ENCODE data around the gene OR6C2. TPM values are rescaled to one million over a fixed set of nuclear protein-coding genes. Genes with fewer than 3 reads are reported as not detected.
"Not testable (repeated sequence)": the region's sequence is repeated elsewhere in the genome, so short reads cannot be mapped to it uniquely, and the experiment has no call there.

Gene OR6C2
- total RNA-seq, 4 donors from 2014 or later = not detected

DNA sequence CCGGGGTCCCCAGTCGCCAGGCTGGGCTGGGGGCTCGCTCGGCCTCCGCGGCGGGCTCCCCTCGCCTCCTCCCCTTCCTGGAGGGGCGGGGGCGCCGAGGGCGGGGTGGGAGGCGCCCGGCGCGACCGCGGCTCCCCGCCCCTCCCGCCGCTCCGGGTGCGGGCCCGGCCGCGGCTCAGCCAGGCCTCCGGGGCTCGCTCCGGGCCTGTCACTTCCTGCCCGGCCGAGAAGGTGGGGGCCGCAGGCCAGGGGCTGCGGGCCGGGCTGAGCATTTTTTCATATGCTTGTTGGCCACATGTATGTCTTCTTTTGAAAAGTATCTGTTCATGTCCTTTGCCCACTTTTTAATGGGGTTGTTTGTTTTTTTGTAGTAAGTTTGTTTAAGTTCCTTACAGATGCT lies 29.0 kb upstream of the OR6C2 start:
- H3K4me3 ChIP-seq; H3K36me3 ChIP-seq; H3K9me3 ChIP-seq; H3K27ac ChIP-seq; in situ Hi-C loops (cut with MboI; ENCODE audit: low sequenced_read_pairs in 4 of 4); DNase-seq; H3K27me3 ChIP-seq; ATAC-seq; H3K4me1 ChIP-seq; intact Hi-C loops (cut with DNase I; ENCODE audit: low total_unique reads): not testable (repeated sequence)

DNA sequence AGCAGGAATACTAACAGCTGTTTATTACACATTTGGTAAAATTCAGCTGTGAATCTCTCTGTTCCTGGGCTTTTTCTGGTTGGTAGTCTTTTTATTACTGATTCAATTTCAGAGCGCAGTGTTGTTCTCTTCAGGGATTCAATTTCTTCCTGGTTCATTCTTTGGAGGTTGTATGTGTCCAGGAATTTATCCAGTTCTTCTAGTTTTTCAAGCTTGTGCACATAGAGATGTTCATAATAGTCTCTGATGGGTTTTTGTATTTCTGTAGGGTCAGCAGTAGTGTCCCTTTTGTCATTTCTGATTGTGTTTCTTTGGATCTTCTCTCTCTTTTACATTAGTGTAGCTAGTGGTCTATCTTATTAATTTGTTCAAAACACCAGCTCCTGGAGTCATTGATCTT lies 26.9 kb upstream of the OR6C2 start:
- Histone ChIP-seq H3K36me3 (no peaks in the 10 kb centered on the region), H3K4me1 (no peaks in the 10 kb centered on the region), H3K27ac (no peak overlapping the region), H3K27me3 (no peaks in the 10 kb centered on the region), H3K9me3 (no peaks in the 10 kb centered on the region), H3K4me3 (no peak overlapping the region)
- in situ Hi-C loops (cut with MboI; ENCODE audit: low sequenced_read_pairs in 4 of 4) (no loop called here), intact Hi-C loops (cut with DNase I; ENCODE audit: low total_unique reads) (no loop called here)
- DNase-seq = no peak
- no peak for TF ChIP-seq POLR2A (IDR thresholded peaks at IDR 0.05)
- TF ChIP-seq, protein P1, sequence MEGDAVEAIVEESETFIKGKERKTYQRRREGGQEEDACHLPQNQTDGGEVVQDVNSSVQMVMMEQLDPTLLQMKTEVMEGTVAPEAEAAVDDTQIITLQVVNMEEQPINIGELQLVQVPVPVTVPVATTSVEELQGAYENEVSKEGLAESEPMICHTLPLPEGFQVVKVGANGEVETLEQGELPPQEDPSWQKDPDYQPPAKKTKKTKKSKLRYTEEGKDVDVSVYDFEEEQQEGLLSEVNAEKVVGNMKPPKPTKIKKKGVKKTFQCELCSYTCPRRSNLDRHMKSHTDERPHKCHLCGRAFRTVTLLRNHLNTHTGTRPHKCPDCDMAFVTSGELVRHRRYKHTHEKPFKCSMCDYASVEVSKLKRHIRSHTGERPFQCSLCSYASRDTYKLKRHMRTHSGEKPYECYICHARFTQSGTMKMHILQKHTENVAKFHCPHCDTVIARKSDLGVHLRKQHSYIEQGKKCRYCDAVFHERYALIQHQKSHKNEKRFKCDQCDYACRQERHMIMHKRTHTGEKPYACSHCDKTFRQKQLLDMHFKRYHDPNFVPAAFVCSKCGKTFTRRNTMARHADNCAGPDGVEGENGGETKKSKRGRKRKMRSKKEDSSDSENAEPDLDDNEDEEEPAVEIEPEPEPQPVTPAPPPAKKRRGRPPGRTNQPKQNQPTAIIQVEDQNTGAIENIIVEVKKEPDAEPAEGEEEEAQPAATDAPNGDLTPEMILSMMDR (IDR thresholded peaks at IDR 0.05 in 4 of 5, conservative IDR thresholded peaks at IDR 0.05 in 1 of 5) = no peak
- ATAC-seq = no peak

DNA sequence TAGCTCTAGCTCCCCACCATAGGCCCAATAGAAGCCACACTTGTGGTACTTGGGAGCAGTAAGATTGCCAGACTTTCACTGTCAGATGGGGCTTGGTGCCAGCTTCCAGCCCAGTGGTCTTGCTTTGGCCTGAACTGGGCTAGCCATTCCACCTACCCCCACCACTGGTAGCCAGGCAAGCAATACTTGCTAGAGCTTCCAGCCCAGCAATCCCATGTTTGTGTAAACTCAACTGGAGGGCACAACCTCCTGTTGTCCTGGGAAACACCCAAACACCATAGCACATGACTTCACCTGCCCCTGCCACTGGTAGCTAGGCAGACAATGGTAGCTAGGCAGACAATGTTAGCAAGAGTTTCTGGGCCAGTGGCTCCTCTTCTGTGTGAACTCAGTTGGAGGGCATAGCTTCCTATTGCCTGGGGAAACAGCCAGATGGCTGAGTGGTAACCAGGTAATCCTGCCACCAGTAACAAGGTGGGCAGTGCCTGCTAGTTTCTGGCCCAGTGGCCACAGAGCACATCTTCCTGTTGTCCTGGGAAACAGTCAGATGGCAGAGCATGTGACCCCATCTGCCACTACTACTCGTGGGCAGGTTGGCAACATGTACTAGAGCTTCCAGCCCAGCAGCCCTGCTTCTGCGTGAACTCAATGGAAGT lies 23.4 kb upstream of the OR6C2 start:
- ATAC-seq (no peak), DNase-seq (no peak)
- Histone ChIP-seq H3K36me3 (no peaks in the 10 kb centered on the region), H3K4me1 (no peaks in the 10 kb centered on the region), H3K4me3 (no peak overlapping the region), H3K9me3 (no peaks in the 10 kb centered on the region), H3K27me3 (no peaks in the 10 kb centered on the region), H3K27ac (no peak overlapping the region)
- intact Hi-C loops (cut with DNase I; ENCODE audit: low total_unique reads) (no loop called here), in situ Hi-C loops (cut with MboI; ENCODE audit: low sequenced_read_pairs in 4 of 4) (no loop called here)
- no peak for TF ChIP-seq POLR2A (IDR thresholded peaks at IDR 0.05)
- TF ChIP-seq, protein P1 (IDR thresholded peaks at IDR 0.05 in 4 of 5, conservative IDR thresholded peaks at IDR 0.05 in 1 of 5) = no peak

DNA sequence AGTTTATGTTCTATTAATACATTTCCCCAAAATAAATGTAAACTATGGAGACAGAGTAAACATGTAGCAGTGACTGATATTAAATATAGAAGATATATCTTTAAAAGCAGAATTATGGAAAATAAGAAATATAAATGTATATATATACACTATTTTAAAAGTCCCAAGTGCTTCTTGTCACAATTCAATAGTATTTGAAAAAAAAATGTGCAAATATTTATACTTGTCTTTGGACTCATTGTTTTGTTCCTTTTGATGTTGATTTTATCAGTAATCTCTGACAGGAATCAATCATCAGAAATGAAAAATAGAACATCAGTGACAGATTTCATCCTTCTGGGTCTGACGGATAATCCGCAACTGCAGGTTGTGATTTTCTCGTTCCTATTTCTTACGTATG lies 17.9 kb upstream of the OR6C2 start, which contains the start of gene OR6C76:
OR6C76 (plus strand) TSS at position 301 of the 400 bp plus-strand sequence; CDS start at position 301, 0 bp downstream.
- H3K27ac ChIP-seq = no peak within 1 kb of the TSS
- in situ Hi-C loops (cut with MboI; ENCODE audit: low sequenced_read_pairs in 4 of 4) = no loop called here
- intact Hi-C loops (cut with DNase I; ENCODE audit: low total_unique reads) = no loop called here
- no peaks in the 10 kb centered on the region for H3K9me3 ChIP-seq
- no peaks in the 10 kb centered on the region for H3K4me1 ChIP-seq
- no peak within 1 kb of the TSS for H3K4me3 ChIP-seq
- DNase-seq = no peak
- H3K36me3 ChIP-seq = no peaks in the 10 kb centered on the region
- no peak for ATAC-seq
- TF ChIP-seq, protein P1 (IDR thresholded peaks at IDR 0.05 in 4 of 5, conservative IDR thresholded peaks at IDR 0.05 in 1 of 5) = no peak
- TF ChIP-seq POLR2A (IDR thresholded peaks at IDR 0.05) = no peak
- H3K27me3 ChIP-seq = no peaks in the 10 kb centered on the region

DNA sequence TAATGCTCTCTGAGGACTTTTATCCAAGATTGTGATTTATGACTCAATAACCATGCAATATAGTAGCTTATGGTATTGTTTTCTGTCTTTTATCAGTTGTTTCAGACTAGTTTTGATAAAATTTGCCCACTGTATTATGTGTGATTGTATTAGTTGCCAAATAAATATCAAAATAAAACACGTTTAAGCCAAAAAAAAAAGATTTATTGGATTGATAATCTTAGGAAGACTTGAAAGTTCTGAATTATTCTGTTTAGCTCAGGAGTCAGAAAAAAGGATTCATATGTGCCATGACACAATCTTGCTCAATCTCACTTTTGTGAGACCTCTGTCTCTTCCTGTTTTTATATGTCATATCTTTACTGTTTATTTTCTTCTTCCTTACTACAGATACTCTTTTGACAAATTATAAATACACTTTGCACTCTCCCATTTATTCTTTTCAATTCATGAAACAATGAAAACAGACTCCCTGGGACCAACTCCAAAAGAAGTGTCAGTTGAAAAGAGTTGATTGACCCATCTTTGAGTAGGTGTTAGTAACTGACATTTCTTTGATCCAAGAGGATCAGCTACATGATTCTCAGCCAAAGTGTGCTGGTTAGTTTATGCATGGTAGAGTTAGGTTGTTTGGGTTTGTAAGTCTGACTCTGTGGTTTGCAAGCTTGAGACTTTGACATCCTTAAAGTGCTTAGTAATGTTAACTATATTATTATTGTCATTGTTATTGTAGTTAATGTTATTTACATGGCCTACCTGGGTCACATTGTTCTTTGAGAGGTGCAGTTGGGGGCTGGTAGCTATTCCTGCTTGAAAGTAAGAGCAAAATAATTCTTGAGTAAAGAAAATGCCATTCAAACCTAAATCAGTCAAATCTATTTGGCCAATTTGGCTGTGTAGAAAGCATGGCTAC lies 15.3 kb upstream of the OR6C2 start:
- Histone ChIP-seq H3K27me3 (no peaks in the 10 kb centered on the region), H3K27ac (no peak overlapping the region)

DNA sequence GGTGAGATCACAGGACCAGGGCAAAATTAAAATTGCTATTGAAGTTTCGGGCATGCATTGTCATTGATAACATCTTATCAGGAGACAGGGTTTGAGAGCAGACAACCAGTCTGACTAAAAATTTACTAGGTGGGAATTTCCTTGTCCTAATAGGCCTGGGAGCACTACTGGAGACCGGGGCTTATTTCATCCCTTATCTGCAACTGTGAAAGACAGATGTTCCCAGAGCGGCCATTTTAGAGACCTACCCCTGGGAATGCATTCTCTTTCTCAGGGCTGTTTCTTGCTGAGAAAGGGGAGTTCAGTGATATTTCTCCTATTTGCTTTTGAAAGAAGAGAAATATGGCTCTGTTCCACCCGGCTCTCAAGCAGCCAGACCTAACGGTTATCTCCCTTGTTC lies 2.6 kb upstream of the OR6C2 start:
- H3K4me1 ChIP-seq; DNase-seq; in situ Hi-C loops (cut with MboI; ENCODE audit: low sequenced_read_pairs in 4 of 4); H3K36me3 ChIP-seq; H3K4me3 ChIP-seq; ATAC-seq; H3K27me3 ChIP-seq; intact Hi-C loops (cut with DNase I; ENCODE audit: low total_unique reads); H3K27ac ChIP-seq; H3K9me3 ChIP-seq: not testable (repeated sequence)

More for the DNA sequence above, 15.3 kb upstream of the OR6C2 start:
- intact Hi-C loops (cut with DNase I; ENCODE audit: low total_unique reads) = no loop called here
- H3K9me3 ChIP-seq = no peaks in the 10 kb centered on the region
- no peak overlapping the region for H3K4me3 ChIP-seq
- in situ Hi-C loops (cut with MboI; ENCODE audit: low sequenced_read_pairs in 4 of 4) = no loop called here
- ATAC-seq (no peak), DNase-seq (no peak)
- H3K36me3 ChIP-seq = no peaks in the 10 kb centered on the region
- H3K4me1 ChIP-seq = no peaks in the 10 kb centered on the region
- TF ChIP-seq POLR2A (IDR thresholded peaks at IDR 0.05) = no peak
- TF ChIP-seq, protein P1 (IDR thresholded peaks at IDR 0.05 in 4 of 5, conservative IDR thresholded peaks at IDR 0.05 in 1 of 5) = no peak

All from gastrocnemius medialis (tissue), 4 donors.